Measurements from ENCODE around the gene CYP2C19.
"Not testable (repeated sequence)": the region's sequence is repeated elsewhere in the genome, so short reads cannot be mapped to it uniquely, and the experiment has no call there.

CYP2C19 gene

DNA sequence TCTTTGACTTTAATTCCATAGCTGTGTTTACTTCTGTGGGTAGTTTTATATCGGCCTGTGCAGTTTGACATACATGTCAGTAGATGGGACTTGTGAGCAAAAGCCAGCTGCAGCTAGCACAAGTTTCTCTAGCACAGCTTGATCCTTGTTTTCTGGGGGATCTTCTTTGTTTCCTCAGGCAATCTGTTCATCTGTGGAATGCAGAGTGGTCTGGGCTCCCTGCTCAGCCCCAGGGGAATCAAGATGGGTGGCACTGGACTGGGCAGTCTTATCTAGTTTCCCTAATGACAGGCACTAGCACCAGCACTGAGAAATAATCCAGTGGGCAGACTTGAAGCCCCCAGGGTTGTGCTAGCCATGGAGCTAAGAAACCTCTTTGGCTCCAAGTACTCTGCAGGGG lies 40.8 kb downstream of the CYP2C19 start:
- in situ Hi-C loops (cut with MboI; ENCODE audit: low pct_unique_long_range_greater_than_20kb, low sequenced_read_pairs, unreplicated experiment): no loop called here

DNA sequence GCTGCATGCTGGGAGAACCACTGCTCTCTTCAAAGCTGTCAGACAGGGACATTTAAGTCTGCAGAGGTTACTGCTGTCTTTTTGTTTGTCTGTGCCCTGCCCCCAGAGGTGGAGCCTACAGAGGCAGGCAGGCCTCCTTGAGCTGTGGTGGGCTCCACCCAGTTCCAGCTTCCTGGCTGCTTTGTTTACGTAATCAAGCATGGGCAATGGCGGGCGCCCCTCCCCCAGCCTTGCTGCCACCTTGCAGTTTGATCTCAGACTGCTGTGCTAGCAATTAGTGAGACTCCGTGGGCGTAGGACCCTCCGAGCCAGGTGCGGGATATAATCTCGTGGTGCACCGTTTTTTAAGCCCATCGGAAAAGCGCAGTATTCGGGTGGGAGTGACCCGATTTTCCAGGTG lies 67.5 kb downstream of the CYP2C19 start:
- in situ Hi-C loops (cut with MboI; ENCODE audit: low pct_unique_long_range_greater_than_20kb, low sequenced_read_pairs, unreplicated experiment); DNase-seq (ENCODE audit: low spot score): not testable (repeated sequence)

More for the DNA sequence above, 40.8 kb downstream of the CYP2C19 start:
- TF ChIP-seq, protein P1, sequence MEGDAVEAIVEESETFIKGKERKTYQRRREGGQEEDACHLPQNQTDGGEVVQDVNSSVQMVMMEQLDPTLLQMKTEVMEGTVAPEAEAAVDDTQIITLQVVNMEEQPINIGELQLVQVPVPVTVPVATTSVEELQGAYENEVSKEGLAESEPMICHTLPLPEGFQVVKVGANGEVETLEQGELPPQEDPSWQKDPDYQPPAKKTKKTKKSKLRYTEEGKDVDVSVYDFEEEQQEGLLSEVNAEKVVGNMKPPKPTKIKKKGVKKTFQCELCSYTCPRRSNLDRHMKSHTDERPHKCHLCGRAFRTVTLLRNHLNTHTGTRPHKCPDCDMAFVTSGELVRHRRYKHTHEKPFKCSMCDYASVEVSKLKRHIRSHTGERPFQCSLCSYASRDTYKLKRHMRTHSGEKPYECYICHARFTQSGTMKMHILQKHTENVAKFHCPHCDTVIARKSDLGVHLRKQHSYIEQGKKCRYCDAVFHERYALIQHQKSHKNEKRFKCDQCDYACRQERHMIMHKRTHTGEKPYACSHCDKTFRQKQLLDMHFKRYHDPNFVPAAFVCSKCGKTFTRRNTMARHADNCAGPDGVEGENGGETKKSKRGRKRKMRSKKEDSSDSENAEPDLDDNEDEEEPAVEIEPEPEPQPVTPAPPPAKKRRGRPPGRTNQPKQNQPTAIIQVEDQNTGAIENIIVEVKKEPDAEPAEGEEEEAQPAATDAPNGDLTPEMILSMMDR (IDR thresholded peaks at IDR 0.05; ENCODE audit: extremely low read depth, insufficient read depth, missing control alignments): no peak
- DNase-seq (ENCODE audit: low spot score): no peak

DNA sequence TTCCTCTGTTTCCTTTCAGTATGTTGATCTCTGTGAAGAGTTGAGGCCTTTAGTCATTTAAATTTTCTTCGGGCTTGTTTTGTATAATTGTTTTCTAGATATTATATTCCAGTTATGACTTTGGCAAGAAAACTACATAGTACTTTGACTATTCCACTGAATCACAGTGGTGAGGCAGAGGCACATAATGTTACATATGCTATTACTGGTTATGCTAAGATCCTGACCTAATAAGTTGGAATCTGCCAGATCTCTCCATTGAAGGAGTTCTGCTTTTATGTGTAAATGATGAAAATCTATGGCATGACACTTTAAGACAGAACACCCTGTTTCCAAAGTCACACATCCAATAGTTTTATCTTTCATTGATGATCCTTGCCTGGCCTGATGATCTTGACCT lies 83.7 kb downstream of the CYP2C19 start:
- in situ Hi-C loops (cut with MboI; ENCODE audit: low pct_unique_long_range_greater_than_20kb, low sequenced_read_pairs, unreplicated experiment): no loop called here
- TF ChIP-seq, protein P1 (IDR thresholded peaks at IDR 0.05; ENCODE audit: extremely low read depth, insufficient read depth, missing control alignments): no peak
- DNase-seq (ENCODE audit: low spot score): no peak

DNA sequence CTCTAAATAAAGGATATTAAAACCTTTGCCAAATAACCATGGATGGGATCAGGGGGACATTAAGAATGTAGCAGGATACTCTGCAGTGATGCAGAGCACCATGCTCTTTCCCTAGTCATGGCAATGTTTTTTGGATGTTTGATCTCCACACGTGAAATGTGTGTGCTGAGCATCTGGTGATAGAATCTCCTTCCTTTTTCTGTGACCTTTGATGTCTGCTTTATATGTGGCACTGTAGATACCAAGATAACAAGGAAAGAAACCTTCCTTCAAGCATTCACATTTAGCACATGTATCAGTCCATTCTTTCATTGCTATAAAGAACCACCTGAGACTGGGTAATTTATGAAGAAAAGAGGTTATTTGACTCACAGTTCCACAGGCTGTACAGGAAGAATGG lies 88.3 kb downstream of the CYP2C19 start:
- TF ChIP-seq, protein P1 (IDR thresholded peaks at IDR 0.05; ENCODE audit: extremely low read depth, insufficient read depth, missing control alignments): no peak
- in situ Hi-C loops (cut with MboI; ENCODE audit: low pct_unique_long_range_greater_than_20kb, low sequenced_read_pairs, unreplicated experiment): no loop called here
- DNase-seq (ENCODE audit: low spot score): no peak

DNA sequence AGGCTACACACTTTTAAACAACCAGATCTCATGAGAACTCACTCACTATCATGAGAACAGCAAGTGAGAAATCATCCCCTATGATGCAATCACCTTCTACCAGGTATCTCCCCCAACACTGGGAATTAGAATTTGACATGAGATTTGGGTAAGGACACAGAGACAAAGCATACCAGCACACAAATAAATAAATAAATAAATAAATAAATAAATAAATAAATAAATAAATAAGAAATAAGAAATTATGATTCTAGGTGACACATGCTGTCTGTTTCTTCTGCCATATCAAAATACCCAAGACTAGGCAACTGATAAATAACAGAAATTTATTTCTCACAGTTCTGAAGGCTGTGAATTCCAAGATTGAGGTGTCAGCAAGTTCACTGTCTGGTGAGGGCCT lies 88.8 kb downstream of the CYP2C19 start:
- DNase-seq (ENCODE audit: low spot score): no peak
- TF ChIP-seq, protein P1 (IDR thresholded peaks at IDR 0.05; ENCODE audit: extremely low read depth, insufficient read depth, missing control alignments): no peak
- in situ Hi-C loops (cut with MboI; ENCODE audit: low pct_unique_long_range_greater_than_20kb, low sequenced_read_pairs, unreplicated experiment): no loop called here

DNA sequence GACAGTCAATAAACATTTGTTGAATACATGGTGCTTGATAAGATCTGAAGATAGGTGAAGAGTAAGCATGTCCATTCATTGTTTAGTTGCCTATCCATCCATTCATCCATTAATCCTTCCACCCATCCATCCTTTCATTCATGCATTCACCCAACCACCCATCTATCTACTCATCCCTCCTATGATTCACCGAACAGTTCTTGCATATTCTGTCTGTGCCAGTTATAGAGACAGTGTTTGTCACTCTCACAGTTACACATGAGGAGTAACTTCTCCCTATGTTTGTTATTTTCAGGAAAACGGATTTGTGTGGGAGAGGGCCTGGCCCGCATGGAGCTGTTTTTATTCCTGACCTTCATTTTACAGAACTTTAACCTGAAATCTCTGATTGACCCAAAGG lies 90.0 kb downstream of the CYP2C19 start:
- DNase-seq (ENCODE audit: low spot score): no peak
- in situ Hi-C loops (cut with MboI; ENCODE audit: low pct_unique_long_range_greater_than_20kb, low sequenced_read_pairs, unreplicated experiment): no loop called here

DNA sequence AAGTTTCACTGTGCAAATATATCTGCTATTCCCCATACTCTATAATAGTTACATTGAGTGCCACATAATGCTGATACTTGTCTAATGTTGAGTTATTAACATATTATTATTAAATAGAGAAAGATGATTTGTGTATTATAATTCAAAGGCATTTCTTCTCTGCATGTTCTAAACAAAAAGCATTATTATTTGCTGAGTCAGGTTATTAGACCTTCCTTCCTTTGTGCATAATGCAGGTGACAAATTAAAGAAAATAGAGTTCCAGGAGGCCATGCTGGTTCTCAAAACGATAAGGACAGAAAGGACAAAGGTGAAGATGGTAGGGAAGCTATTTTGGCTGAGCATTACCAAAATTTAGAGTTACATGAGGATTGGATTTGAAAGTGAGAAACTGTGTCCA lies 90.6 kb downstream of the CYP2C19 start:
- DNase-seq (ENCODE audit: low spot score): no peak
- TF ChIP-seq, protein P1 (IDR thresholded peaks at IDR 0.05; ENCODE audit: extremely low read depth, insufficient read depth, missing control alignments): no peak
- in situ Hi-C loops (cut with MboI; ENCODE audit: low pct_unique_long_range_greater_than_20kb, low sequenced_read_pairs, unreplicated experiment): no loop called here

More for the DNA sequence above, 90.0 kb downstream of the CYP2C19 start:
- TF ChIP-seq, protein P1 (IDR thresholded peaks at IDR 0.05; ENCODE audit: extremely low read depth, insufficient read depth, missing control alignments): no peak

Data from GM13977 (cell line).